ENCODE measurements around the gene LATS1.

The LATS1 gene

DNA sequence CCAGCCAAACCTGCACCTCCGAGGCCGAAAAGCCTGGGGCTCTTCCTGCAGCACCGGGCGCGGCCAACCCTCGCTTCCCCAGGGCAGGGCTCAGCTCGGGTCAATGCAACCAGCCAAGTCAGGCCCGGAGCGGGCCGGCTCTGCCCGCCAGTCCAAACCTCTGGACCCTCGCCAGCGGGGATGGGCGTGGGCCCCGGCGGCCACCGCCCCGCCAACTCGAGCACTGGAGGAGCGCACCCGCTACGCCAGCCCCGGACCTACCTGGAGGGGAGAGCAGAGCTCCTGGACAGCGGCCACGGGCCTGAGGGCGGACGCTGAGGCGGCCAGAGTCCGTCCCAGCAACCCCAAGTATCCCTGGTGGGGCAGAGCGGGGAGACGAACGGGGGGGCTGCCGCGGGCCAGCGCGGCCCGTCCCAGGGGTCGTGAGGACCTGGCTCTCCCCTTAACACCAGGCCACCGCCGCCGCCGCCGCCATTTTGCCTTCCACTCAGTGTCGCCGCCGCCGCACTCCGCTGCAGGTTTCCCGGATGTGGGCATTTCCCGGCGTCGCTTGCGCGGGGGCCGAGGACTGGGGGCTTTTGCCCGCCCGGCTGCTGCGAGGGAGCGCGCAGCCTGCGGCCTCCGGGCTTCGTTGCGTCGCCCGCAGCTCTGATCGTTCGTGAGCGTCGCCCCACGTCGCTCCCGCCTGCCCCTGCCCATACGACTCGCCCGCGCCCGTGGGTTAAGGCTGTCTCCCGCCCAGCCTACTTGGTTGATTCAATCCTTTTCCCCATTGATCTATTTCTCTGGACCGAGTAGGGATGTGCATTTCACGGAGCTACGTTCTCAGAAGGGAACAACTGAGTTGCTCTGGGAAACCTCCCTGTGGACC, at the start of gene LATS1:
LATS1 (minus strand) TSS at position 514 of the 871 bp plus-strand sequence. CDS start 15,975 bp downstream, outside the sequence.
- ChIA-PET POLR2A (interaction anchor here (0.5 to 2.5 kb wide), 6 partner anchors 13 to 268 kb away, joined by 3 to 11 read pairs (median 4); partner anchors contain the start of gene PPIL4), CTCF (interaction anchor here (0.5 to 2.0 kb wide), 8 partner anchors 7 to 207 kb away, joined by 3 to 6 read pairs (median 4); partner anchors contain the start of gene NUP43)
- no peak for DNase-seq (ENCODE audit: low read depth, low spot score)
- TF ChIP-seq, protein P1, sequence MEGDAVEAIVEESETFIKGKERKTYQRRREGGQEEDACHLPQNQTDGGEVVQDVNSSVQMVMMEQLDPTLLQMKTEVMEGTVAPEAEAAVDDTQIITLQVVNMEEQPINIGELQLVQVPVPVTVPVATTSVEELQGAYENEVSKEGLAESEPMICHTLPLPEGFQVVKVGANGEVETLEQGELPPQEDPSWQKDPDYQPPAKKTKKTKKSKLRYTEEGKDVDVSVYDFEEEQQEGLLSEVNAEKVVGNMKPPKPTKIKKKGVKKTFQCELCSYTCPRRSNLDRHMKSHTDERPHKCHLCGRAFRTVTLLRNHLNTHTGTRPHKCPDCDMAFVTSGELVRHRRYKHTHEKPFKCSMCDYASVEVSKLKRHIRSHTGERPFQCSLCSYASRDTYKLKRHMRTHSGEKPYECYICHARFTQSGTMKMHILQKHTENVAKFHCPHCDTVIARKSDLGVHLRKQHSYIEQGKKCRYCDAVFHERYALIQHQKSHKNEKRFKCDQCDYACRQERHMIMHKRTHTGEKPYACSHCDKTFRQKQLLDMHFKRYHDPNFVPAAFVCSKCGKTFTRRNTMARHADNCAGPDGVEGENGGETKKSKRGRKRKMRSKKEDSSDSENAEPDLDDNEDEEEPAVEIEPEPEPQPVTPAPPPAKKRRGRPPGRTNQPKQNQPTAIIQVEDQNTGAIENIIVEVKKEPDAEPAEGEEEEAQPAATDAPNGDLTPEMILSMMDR (IDR thresholded peaks at IDR 0.05; ENCODE audit: insufficient read depth, low read length, missing control alignments), result no peak
- peak within 1 kb of the TSS; percentile 92 for H3K4me3 ChIP-seq (ENCODE audit: low read depth, low read length)

DNA sequence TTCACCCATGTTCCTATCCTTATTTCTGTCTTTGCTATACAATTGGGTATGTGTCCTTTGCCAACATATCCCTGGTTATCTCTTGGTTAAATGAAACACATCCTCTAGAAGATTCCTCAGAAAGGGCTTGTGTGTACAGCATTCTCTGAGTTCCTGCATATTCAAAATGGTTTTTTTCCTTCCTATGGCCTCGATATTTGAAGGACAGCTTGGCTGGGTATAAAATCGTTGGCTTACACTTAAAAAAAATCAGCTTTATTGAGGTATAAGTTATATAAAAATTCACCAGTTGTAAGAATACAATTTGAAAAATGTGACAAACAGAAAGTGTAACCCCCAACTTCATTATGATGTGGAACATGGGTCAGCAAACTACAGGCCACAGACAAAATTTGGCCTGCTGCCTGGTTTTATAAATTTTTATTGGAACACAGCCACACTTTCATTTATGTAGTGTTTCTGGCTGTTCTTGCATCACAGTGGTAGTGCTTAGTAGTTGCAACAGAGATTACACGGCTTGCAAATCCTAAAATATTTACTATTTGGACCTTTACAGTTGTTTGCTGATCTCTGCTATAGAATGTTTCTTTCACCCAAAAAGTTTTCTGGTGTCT, 48.4 kb upstream of the LATS1 start:
- peak; percentile 71 for DNase-seq (ENCODE audit: low read depth, low spot score)
- TF ChIP-seq, protein P1 (IDR thresholded peaks at IDR 0.05; ENCODE audit: insufficient read depth, low read length, missing control alignments), result no peak
- POLR2A ChIA-PET, result no interaction called here
- H3K4me3 ChIP-seq (ENCODE audit: low read depth, low read length), result no peak overlapping the region
- CTCF ChIA-PET, result no interaction called here

DNA sequence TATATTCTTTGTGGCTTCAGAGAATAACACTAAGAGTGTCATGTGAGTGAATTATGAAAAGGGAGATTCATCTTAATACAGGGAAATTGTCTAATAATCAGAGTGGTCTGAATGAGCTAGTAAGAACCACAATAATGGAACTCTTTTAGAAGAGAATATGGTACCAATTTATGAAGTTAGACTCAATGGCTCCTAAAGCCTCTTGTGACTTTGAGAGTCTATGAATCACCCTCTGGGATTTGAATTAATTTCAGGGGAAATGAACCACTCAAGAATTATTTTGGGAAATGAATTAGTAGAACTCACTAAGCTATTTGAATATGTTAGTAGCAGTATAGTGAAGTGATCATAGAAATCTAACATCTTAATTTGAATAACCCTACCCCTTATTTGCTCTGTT, 46.0 kb upstream of the LATS1 start:
- CTCF ChIA-PET, result interaction anchor here (0.6 to 1.4 kb wide), 4 partner anchors 11 to 52 kb away, joined by 3 to 4 read pairs (median 3); partner anchors contain the start of gene PCMT1
- DNase-seq (ENCODE audit: low read depth, low spot score), result no peak
- POLR2A ChIA-PET, result no interaction called here
- TF ChIP-seq, protein P1 (IDR thresholded peaks at IDR 0.05; ENCODE audit: insufficient read depth, low read length, missing control alignments), result no peak
- no peak overlapping the region for H3K4me3 ChIP-seq (ENCODE audit: low read depth, low read length)

DNA sequence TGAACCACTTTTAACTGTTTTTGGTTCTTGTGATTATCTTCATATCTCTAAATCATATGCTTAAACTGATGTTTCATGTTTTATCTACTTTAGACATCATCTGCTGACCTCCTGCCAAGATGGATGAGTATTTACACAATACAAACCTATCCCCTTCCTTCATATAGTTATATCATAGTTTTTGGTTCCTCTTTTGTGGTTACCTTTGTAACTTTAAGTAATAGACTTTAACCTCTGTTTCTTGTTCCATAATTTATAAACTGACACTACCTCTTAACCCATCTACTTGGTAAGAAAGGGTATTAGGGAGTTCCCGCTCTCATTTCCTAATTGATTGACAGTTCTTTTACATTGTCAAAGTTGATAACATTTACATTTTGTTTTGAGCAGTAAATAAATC, 43.5 kb upstream of the LATS1 start:
- DNase-seq (ENCODE audit: low read depth, low spot score), result no peak
- ChIA-PET POLR2A (no interaction called here), CTCF (no interaction called here)
- TF ChIP-seq, protein P1 (IDR thresholded peaks at IDR 0.05; ENCODE audit: insufficient read depth, low read length, missing control alignments), result no peak
- no peak overlapping the region for H3K4me3 ChIP-seq (ENCODE audit: low read depth, low read length)

DNA sequence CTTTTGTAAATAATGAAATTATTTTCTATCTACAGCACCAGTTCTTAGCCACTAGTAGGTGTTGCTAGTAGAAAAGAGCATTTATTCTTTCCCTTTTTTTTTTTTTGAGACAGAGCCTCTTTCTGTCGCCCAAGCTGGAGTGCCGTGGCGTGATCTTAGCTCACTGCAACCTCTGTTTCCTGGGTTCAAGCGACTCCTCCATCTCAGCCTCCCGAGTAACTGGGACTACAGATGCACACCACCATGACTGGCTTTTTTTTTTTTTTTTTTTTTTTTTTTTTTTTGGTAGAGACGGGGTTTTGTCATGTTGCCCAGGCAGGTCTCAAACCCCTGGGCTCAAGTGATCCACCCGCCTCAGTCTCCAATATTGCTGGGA, 38.3 kb upstream of the LATS1 start:
- ChIA-PET CTCF (no interaction called here), POLR2A (no interaction called here)
- TF ChIP-seq, protein P1 (IDR thresholded peaks at IDR 0.05; ENCODE audit: insufficient read depth, low read length, missing control alignments), result no peak
- no peak for DNase-seq (ENCODE audit: low read depth, low spot score)
- H3K4me3 ChIP-seq (ENCODE audit: low read depth, low read length), result no peak overlapping the region
